RWPE2 (cell line): ENCODE data around the gene GPC4.

ENCODE experiments used
- ATAC-seq: fragments of 200-7000 bp; cut with Tn5 transposase; 3 replicates; pipeline ENCODE4 v1.9.1; 2021; ENCODE audit warnings: low read depth
- DNase-seq: peaks from one replicate; pipeline ENCODE4 v3.0.0-alpha.2; 2020; ENCODE audit warnings: low spot score
- H3K27ac ChIP-seq: fragments of 450-650 bp; 2 replicates; pipeline ENCODE4 v1.5.1; 2017; ENCODE audit warnings: mild to moderate bottlenecking; ENCODE audit not compliant: poor library complexity, severe bottlenecking
- H3K27me3 ChIP-seq: fragments of 250-450 bp; sonication (Bioruptor Pico); 2 replicates; pipeline ENCODE4 v1.5.1; 2021; ENCODE audit warnings: mild to moderate bottlenecking, moderate library complexity; ENCODE audit not compliant: insufficient read depth, poor library complexity, severe bottlenecking
- H3K36me3 ChIP-seq: fragments of 250-450 bp; sonication (Bioruptor Pico); 2 replicates; pipeline ENCODE4 v1.5.1; 2020; ENCODE audit warnings: low read depth, mild to moderate bottlenecking, moderate library complexity
- H3K4me1 ChIP-seq: fragments of 250-450 bp; sonication (Bioruptor Pico); 2 replicates; pipeline ENCODE4 v1.5.1; 2021; ENCODE audit warnings: mild to moderate bottlenecking, moderate library complexity; ENCODE audit not compliant: insufficient read depth, poor library complexity, severe bottlenecking
- H3K4me3 ChIP-seq: fragments of 250-450 bp; sonication (Bioruptor Pico); 2 replicates; pipeline ENCODE4 v1.5.1; 2021; ENCODE audit warnings: mild to moderate bottlenecking, moderate library complexity; ENCODE audit not compliant: severe bottlenecking
- H3K9me3 ChIP-seq: fragments of 250-450 bp; sonication (Bioruptor Pico); 2 replicates; pipeline ENCODE4 v1.5.1; 2021; ENCODE audit warnings: mild to moderate bottlenecking, moderate library complexity; ENCODE audit not compliant: severe bottlenecking
- TF ChIP-seq, protein P1 (sequence below): fragments of 450-650 bp; IDR thresholded peaks from one replicate; pipeline ENCODE4 v1.5.1; 2017; ENCODE audit warnings: mild to moderate bottlenecking, moderate library complexity; ENCODE audit not compliant: poor library complexity, severe bottlenecking

GPC4 gene

DNA sequence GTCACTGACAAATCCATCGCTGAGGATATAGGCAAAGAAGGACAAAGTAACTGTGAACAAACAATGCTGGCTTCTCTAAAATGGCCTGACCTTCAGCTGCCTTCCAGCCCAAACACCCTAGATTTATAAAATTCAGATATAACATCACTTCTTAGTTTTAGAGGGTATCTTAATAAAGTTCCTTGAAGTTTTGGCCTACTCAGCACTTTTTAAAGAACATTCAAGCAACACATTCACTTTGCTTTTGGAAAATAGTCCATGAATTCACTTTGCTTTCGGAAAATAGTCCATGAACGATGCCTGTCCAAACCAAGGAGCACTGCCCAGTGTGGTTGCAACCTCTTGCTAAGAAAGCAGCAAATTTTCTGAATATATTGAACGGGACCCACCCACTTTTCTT lies 142.1 kb downstream of the GPC4 start:
- no peaks in the 10 kb centered on the region for H3K9me3 ChIP-seq
- no peak for ATAC-seq

DNA sequence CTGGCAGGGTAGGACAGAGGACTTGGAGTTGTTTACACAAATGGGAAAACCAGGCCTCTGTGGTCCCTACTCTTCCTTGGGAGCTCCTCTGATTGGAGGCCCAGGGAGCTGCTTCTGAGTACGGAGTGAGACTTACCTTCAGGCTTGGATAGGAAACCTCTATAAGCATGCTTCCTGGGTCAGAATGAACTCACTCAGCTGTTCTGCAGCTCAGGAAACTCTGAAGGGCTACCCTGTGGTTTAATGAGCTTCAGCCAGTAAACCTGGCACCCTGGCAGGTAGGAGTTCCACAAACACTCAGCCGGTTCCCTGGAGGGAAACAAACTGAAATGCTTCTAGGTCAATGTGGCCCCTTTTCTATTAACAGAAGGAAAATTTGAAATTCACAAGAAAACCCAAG lies 146.1 kb downstream of the GPC4 start:
- no peak overlapping the region for H3K4me3 ChIP-seq
- no peaks in the 10 kb centered on the region for H3K27me3 ChIP-seq
- no peak overlapping the region for H3K27ac ChIP-seq
- ATAC-seq (no peak), DNase-seq (no peak)
- H3K4me1 ChIP-seq, result no peaks in the 10 kb centered on the region
- H3K9me3 ChIP-seq, result no peaks in the 10 kb centered on the region
- TF ChIP-seq, protein P1, sequence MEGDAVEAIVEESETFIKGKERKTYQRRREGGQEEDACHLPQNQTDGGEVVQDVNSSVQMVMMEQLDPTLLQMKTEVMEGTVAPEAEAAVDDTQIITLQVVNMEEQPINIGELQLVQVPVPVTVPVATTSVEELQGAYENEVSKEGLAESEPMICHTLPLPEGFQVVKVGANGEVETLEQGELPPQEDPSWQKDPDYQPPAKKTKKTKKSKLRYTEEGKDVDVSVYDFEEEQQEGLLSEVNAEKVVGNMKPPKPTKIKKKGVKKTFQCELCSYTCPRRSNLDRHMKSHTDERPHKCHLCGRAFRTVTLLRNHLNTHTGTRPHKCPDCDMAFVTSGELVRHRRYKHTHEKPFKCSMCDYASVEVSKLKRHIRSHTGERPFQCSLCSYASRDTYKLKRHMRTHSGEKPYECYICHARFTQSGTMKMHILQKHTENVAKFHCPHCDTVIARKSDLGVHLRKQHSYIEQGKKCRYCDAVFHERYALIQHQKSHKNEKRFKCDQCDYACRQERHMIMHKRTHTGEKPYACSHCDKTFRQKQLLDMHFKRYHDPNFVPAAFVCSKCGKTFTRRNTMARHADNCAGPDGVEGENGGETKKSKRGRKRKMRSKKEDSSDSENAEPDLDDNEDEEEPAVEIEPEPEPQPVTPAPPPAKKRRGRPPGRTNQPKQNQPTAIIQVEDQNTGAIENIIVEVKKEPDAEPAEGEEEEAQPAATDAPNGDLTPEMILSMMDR, result no peak
- no peaks in the 10 kb centered on the region for H3K36me3 ChIP-seq

More for the DNA sequence above, 142.1 kb downstream of the GPC4 start:
- Histone ChIP-seq H3K36me3 (no peaks in the 10 kb centered on the region), H3K27ac (no peak overlapping the region), H3K27me3 (no peaks in the 10 kb centered on the region), H3K4me3 (no peak overlapping the region), H3K4me1 (no peaks in the 10 kb centered on the region)
- no peak for DNase-seq
- TF ChIP-seq, protein P1, result no peak

DNA sequence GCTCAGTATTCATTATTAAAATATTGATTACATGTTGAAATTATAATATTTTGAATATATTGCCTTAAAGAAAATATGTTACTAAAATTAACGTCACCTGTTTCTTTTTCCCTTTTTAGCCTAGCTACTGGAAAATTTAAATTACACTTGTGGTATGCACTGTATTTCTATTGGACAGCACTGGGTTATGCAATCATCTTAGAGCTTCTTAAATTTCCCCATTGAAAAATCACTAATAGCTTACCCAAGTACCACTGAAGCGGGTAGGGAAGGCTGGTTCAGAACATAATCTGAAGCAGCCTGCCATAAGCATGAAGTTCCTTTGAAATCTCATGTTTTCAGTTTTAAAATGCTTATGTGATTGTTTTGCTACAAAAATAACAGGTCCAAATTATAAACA lies 147.7 kb downstream of the GPC4 start:
- Histone ChIP-seq H3K9me3 (no peaks in the 10 kb centered on the region), H3K4me3 (no peak overlapping the region), H3K4me1 (no peaks in the 10 kb centered on the region), H3K27me3 (no peaks in the 10 kb centered on the region), H3K36me3 (no peaks in the 10 kb centered on the region), H3K27ac (no peak overlapping the region)
- ATAC-seq (no peak), DNase-seq (no peak)
- TF ChIP-seq, protein P1, result no peak

DNA sequence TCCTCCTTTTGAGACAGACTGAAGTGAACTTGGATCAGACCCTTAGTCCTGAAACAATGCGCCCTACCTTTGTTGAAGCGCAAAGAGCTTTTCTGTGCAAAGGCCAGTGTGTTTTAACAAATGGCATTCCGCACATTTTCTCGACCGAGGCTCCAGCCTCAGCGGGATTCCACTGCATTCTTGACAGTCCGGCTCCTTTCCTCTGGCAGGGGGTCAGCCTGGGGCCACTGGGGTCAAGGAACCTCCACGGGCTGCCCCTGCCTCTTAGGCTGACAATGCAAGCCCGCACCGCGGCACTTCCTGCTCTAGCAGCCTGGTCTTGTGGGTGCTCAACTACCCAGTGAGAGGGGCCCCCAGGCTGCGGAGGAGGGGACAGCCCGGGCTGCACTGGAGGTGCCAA lies 150.0 kb downstream of the GPC4 start:
- no peak for ATAC-seq
- Histone ChIP-seq H3K36me3 (no peaks in the 10 kb centered on the region), H3K4me1 (no peaks in the 10 kb centered on the region), H3K27me3 (no peaks in the 10 kb centered on the region), H3K9me3 (no peaks in the 10 kb centered on the region), H3K27ac (no peak overlapping the region), H3K4me3 (no peak overlapping the region)
- TF ChIP-seq, protein P1, result no peak
- DNase-seq, result no peak

DNA sequence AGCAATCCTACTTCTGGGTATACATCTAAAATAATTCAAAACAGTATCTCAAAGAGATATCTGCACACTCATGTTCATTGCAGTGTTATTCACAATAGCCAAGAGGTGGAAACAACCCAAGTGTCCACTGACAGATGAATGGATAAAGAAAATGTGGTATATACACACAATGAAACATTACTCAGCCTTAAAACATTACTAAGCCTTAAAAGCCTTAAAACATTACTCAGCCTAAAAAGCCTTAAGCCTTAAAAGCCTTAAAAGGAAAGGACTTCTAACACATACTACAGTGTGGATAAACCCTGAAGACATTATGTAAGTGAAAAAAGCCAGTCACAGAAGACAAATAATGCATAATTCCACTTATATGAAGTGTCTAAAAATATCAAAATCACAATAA lies 156.8 kb downstream of the GPC4 start:
- Histone ChIP-seq H3K4me3 (no peak overlapping the region), H3K27ac (no peak overlapping the region), H3K27me3 (no peaks in the 10 kb centered on the region), H3K4me1 (no peaks in the 10 kb centered on the region), H3K36me3 (no peaks in the 10 kb centered on the region), H3K9me3 (no peaks in the 10 kb centered on the region)
- peak; percentile 48; the same call in 2 of the 3 replicates for ATAC-seq
- TF ChIP-seq, protein P1, result no peak
- no peak for DNase-seq
